Esophagus muscularis mucosa (tissue), 4 donors: ENCODE data around the gene RBL1. TPM values are rescaled to one million over a fixed set of nuclear protein-coding genes. Genes with fewer than 3 reads are reported as not detected.
"Not testable (repeated sequence)": the region's sequence is repeated elsewhere in the genome, so short reads cannot be mapped to it uniquely, and the experiment has no call there.

ENCODE experiments used
- DNase-seq: peaks from one replicate; pipeline ENCODE4 v3.0.0-alpha.2; 2017; ENCODE audit errors: extremely low spot score
- H3K27ac ChIP-seq, 4 donors: fragments of 200-600 bp; sonication (generic); replicated peaks in 1 of 4; 1 replicate in 3 of 4; 2 replicates in 1 of 4; pipeline ENCODE4 v1.5.1; 2016 to 2019; ENCODE audit warnings: mild to moderate bottlenecking in 1 of 4
- H3K27me3 ChIP-seq, 4 donors: fragments of 200-600 bp; sonication (generic); one replicate each; pipeline versions ENCODE4 v1.5.1 to v1.6.0; 2016 to 2019
- H3K36me3 ChIP-seq, 4 donors: fragments of 200-600 bp; sonication (generic); one replicate each; pipeline ENCODE4 v1.5.1; 2016 to 2019
- H3K4me1 ChIP-seq, 4 donors: fragments of 200-600 bp; sonication (generic); one replicate each; pipeline ENCODE4 v1.5.1; 2016 to 2019
- H3K4me3 ChIP-seq, 4 donors: fragments of 200-600 bp; sonication (generic); 1 replicate in 2 of 4; 2 replicates in 2 of 4; pipeline ENCODE4 v1.5.1; 2016 to 2019; ENCODE audit warnings: mild to moderate bottlenecking in 4 of 4, moderate library complexity in 1 of 4
- H3K9me3 ChIP-seq, 4 donors: fragments of 200-600 bp; sonication (generic); 1 replicate in 3 of 4; 2 replicates in 1 of 4; pipeline ENCODE4 v1.5.1; 2016 to 2019
- CTCF ChIP-seq, 3 experiments: fragments of 200-600 bp in 2 of 3; fragments of 450-650 bp in 1 of 3; sonication (generic) in 2 of 3; IDR thresholded peaks; one replicate each; pipeline ENCODE4 v1.5.1; 2017 to 2019; ENCODE audit warnings: antibody characterized with exemption in 3 of 3, mild to moderate bottlenecking in 2 of 3, moderate library complexity in 1 of 3
- EP300 ChIP-seq: sonication (generic); formaldehyde crosslinking; IDR thresholded peaks from one replicate; pipeline ENCODE4 v1.6.1; 2017; ENCODE audit warnings: antibody characterized with exemption
- POLR2A ChIP-seq: fragments of 450-650 bp; IDR thresholded peaks from one replicate; pipeline ENCODE4 v1.6.1; 2017; ENCODE audit warnings: antibody characterized with exemption, moderate library complexity, mild to moderate bottlenecking, low read depth
- POLR2AphosphoS5 ChIP-seq, 2 donors: sonication (generic); formaldehyde crosslinking; IDR thresholded peaks; one replicate each; pipeline ENCODE4 v1.6.1; 2017; ENCODE audit warnings: antibody characterized with exemption in 2 of 2
- WGBS: methylation state at CpG from one replicate; pipeline ENCODE4 v1.1.5; 2018; 5-methylcytosine and 5-hydroxymethylcytosine counted together
- intact Hi-C: fragments of 100-400 bp; cut with DNase I; formaldehyde crosslinking; loops from one replicate; pipeline ENCODE4 v1.15.1; 2023
- total RNA-seq, 4 donors: library from RNA; depleted of rRNA; stranded (reverse); fragments of >200 nt; gene quantifications; one replicate each; pipeline versions ENCODE4 v1.1.0 to v1.2.1, GENCODE V29; 2016

The RBL1 gene
- total RNA-seq, 4 donors from 2014 or later, result 4.3 to 8.3 (median 5.7) TPM

- H3K4me3 ChIP-seq, result no peak overlapping the region
- 18% methylated on average over 1 of the region's 1 CpG for WGBS
- DNase-seq, result no peak
- H3K4me1 ChIP-seq, result no peaks in the 10 kb centered on the region
- H3K9me3 ChIP-seq, result peaks cover 0 to 8% (median 4%) of the 10 kb centered on the region in 4 donors
- TF ChIP-seq POLR2A, result no peak
- no peak for TF ChIP-seq CTCF (IDR thresholded peaks at IDR 0.05)
- TF ChIP-seq EP300, result no peak
- TF ChIP-seq POLR2AphosphoS5 (IDR thresholded peaks at IDR 0.05), result no peak
- intact Hi-C loops, result no loop called here
- peaks cover 0 to 26% (median 3%) of the 10 kb centered on the region in 4 donors for H3K36me3 ChIP-seq
- H3K27me3 ChIP-seq, result no peaks in the 10 kb centered on the region
- no peak overlapping the region for H3K27ac ChIP-seq
Measured at GRCh38 chr20:36997121-36997520, 98.7 kb downstream of the RBL1 start.

GRCh38 chr20:36994221-36994620 lies 101.6 kb downstream of the RBL1 start:
- 97% methylated on average over 4 of the region's 4 CpGs for WGBS
- DNase-seq, intact Hi-C loops, H3K27me3 ChIP-seq, H3K27ac ChIP-seq, H3K4me3 ChIP-seq, H3K9me3 ChIP-seq, H3K4me1 ChIP-seq: not testable (repeated sequence)
- peaks cover 0 to 26% (median 3%) of the 10 kb centered on the region in 4 donors for H3K36me3 ChIP-seq

GRCh38 chr20:36992802-36993334 lies 102.9 kb downstream of the RBL1 start:
- intact Hi-C loops, result no loop called here
- DNase-seq, result no peak
- no peak overlapping the region for H3K4me3 ChIP-seq
- peaks cover 0 to 16% (median 3%) of the 10 kb centered on the region in 4 donors for H3K36me3 ChIP-seq
- H3K27me3 ChIP-seq, result no peaks in the 10 kb centered on the region
- H3K4me1 ChIP-seq, result no peaks in the 10 kb centered on the region
- TF ChIP-seq POLR2AphosphoS5 (IDR thresholded peaks at IDR 0.05), result no peak
- 93% methylated on average over 4 of the region's 4 CpGs for WGBS
- peaks cover 0 to 8% (median 4%) of the 10 kb centered on the region in 4 donors for H3K9me3 ChIP-seq
- H3K27ac ChIP-seq, result no peak overlapping the region

GRCh38 chr20:36991703-36992102 lies 104.1 kb downstream of the RBL1 start:
- TF ChIP-seq POLR2A (no peak), CTCF (IDR thresholded peaks at IDR 0.05) (no peak), EP300 (no peak), POLR2AphosphoS5 (IDR thresholded peaks at IDR 0.05) (no peak)
- H3K27ac ChIP-seq, result no peak overlapping the region
- no peak overlapping the region for H3K4me3 ChIP-seq
- no peak for DNase-seq
- WGBS, result 84% methylated on average over 3 of the region's 3 CpGs
- intact Hi-C loops, result no loop called here
- peaks cover 0 to 8% (median 4%) of the 10 kb centered on the region in 4 donors for H3K9me3 ChIP-seq
- no peaks in the 10 kb centered on the region for H3K27me3 ChIP-seq
- peaks cover 0 to 12% (median 3%) of the 10 kb centered on the region in 4 donors for H3K36me3 ChIP-seq
- H3K4me1 ChIP-seq, result no peaks in the 10 kb centered on the region

GRCh38 chr20:36989797-36990196 lies 106.0 kb downstream of the RBL1 start:
- DNase-seq, result no peak
- H3K4me1 ChIP-seq, result no peaks in the 10 kb centered on the region
- WGBS, result 79% methylated on average over 5 of the region's 6 CpGs
- TF ChIP-seq CTCF (IDR thresholded peaks at IDR 0.05), result no peak
- TF ChIP-seq EP300, result no peak
- TF ChIP-seq POLR2A, result no peak
- TF ChIP-seq POLR2AphosphoS5 (IDR thresholded peaks at IDR 0.05), result no peak
- H3K4me3 ChIP-seq, result no peak overlapping the region
- intact Hi-C loops, result no loop called here
- H3K27me3 ChIP-seq, result no peaks in the 10 kb centered on the region
- H3K27ac ChIP-seq, result no peak overlapping the region
- peaks cover 0 to 8% (median 4%) of the 10 kb centered on the region in 4 donors for H3K9me3 ChIP-seq
- peaks cover 0 to 2% (median 0%) of the 10 kb centered on the region in 4 donors for H3K36me3 ChIP-seq

- H3K27me3 ChIP-seq, result no peaks in the 10 kb centered on the region
- peaks cover 0 to 8% (median 4%) of the 10 kb centered on the region in 4 donors for H3K9me3 ChIP-seq
- no peaks in the 10 kb centered on the region for H3K4me1 ChIP-seq
- no peak overlapping the region for H3K27ac ChIP-seq
- no peak overlapping the region for H3K4me3 ChIP-seq
- H3K36me3 ChIP-seq, result no peaks in the 10 kb centered on the region
- DNase-seq, result no peak
- no peak for TF ChIP-seq POLR2A
- TF ChIP-seq POLR2AphosphoS5 (IDR thresholded peaks at IDR 0.05), result no peak
- no peak for TF ChIP-seq CTCF (IDR thresholded peaks at IDR 0.05)
- no peak for TF ChIP-seq EP300
- intact Hi-C loops, result no loop called here
- WGBS, result 74% methylated on average over 3 of the region's 3 CpGs
Measured at GRCh38 chr20:36988494-36988966, 107.3 kb downstream of the RBL1 start.
